Liver (tissue), 9 donors: ENCODE results near the gene CAST. TPM values are rescaled to one million over a fixed set of nuclear protein-coding genes. Genes with fewer than 3 reads are reported as not detected.

Experiments used
- DNase-seq: peaks from one replicate; pipeline ENCODE4 v3.0.0-alpha.2; 2017; ENCODE audit warnings: low spot score
- H3K27ac ChIP-seq, 2 donors: one replicate each; pipeline ENCODE4 v1.7.0; 2013; ENCODE audit warnings: inconsistent platforms in 2 of 2, low read length in 2 of 2, control low read depth in 1 of 2, low read depth in 1 of 2, mild to moderate bottlenecking in 1 of 2
- H3K27me3 ChIP-seq, 4 donors: one replicate each; pipeline versions ENCODE4 v1.6.1 to v1.7.0; 2013; ENCODE audit warnings: low read length in 3 of 4, inconsistent platforms in 1 of 4, mild to moderate bottlenecking in 1 of 4, moderate library complexity in 1 of 4; ENCODE audit not compliant: control insufficient read depth in 4 of 4, insufficient read depth in 4 of 4
- H3K36me3 ChIP-seq, 4 donors: one replicate each; pipeline versions ENCODE4 v1.6.1 to v1.7.0; 2013; ENCODE audit warnings: low read length in 3 of 4, mild to moderate bottlenecking in 3 of 4, low read depth in 1 of 4, moderate library complexity in 1 of 4; ENCODE audit not compliant: control insufficient read depth in 4 of 4, insufficient read depth in 3 of 4
- H3K4me1 ChIP-seq, 4 donors: one replicate each; pipeline versions ENCODE4 v1.6.1 to v1.7.0; 2013; ENCODE audit warnings: low read length in 3 of 4, mild to moderate bottlenecking in 3 of 4, moderate library complexity in 1 of 4; ENCODE audit not compliant: control insufficient read depth in 4 of 4, insufficient read depth in 4 of 4
- H3K4me3 ChIP-seq, 3 donors: one replicate each; pipeline versions ENCODE4 v1.6.1 to v1.7.0; 2013; ENCODE audit warnings: low read length in 3 of 3, control low read depth in 1 of 3, low read depth in 1 of 3, mild to moderate bottlenecking in 1 of 3
- H3K9ac ChIP-seq, 2 donors: one replicate each; pipeline ENCODE4 v1.7.0; 2013; ENCODE audit warnings: low read length in 2 of 2, mild to moderate bottlenecking in 2 of 2, moderate library complexity in 2 of 2, control low read depth in 1 of 2, low read depth in 1 of 2
- H3K9me3 ChIP-seq, 4 donors: one replicate each; pipeline versions ENCODE4 v1.6.1 to v1.7.0; 2013; ENCODE audit warnings: low read length in 3 of 4; ENCODE audit not compliant: control insufficient read depth in 4 of 4
- EGR1 ChIP-seq, 2 donors: IDR thresholded peaks; 2 replicates each; pipeline ENCODE4 v1.6.1; 2016 to 2018; ENCODE audit warnings: antibody characterized with exemption in 2 of 2, low read depth in 2 of 2
- FOXA1 ChIP-seq: IDR thresholded peaks from 2 replicates; pipeline ENCODE4 v1.6.1; 2016; ENCODE audit warnings: antibody characterized with exemption
- FOXA2 ChIP-seq: IDR thresholded peaks from 2 replicates; pipeline ENCODE4 v1.6.1; 2016; ENCODE audit warnings: antibody characterized with exemption
- GABPA ChIP-seq, 2 donors: IDR thresholded peaks in 1 of 2; conservative IDR thresholded peaks in 1 of 2; 2 replicates each; pipeline ENCODE4 v1.6.1; 2016; ENCODE audit warnings: antibody characterized with exemption in 2 of 2, mild to moderate bottlenecking in 1 of 2, moderate library complexity in 1 of 2
- HNF4A ChIP-seq, 2 donors: conservative IDR thresholded peaks; 2 replicates each; pipeline ENCODE4 v1.6.1; 2016; ENCODE audit warnings: antibody characterized with exemption in 2 of 2, mild to moderate bottlenecking in 2 of 2
- HNF4G ChIP-seq: IDR thresholded peaks from 2 replicates; pipeline ENCODE4 v1.6.1; 2016; ENCODE audit warnings: antibody characterized with exemption
- JUND ChIP-seq, 2 donors: IDR thresholded peaks; 2 replicates each; pipeline ENCODE4 v1.6.1; 2016; ENCODE audit warnings: antibody characterized with exemption in 2 of 2
- NR2F2 ChIP-seq: IDR thresholded peaks from 2 replicates; pipeline ENCODE4 v1.6.1; 2016; ENCODE audit warnings: antibody characterized with exemption
- RAD21 ChIP-seq, 2 donors: IDR thresholded peaks; 2 replicates each; pipeline ENCODE4 v1.6.1; 2016; ENCODE audit warnings: antibody characterized with exemption in 2 of 2, mild to moderate bottlenecking in 2 of 2
- RXRA ChIP-seq, 2 donors: IDR thresholded peaks; 2 replicates each; pipeline ENCODE4 v1.6.1; 2017 to 2018; ENCODE audit warnings: antibody characterized with exemption in 2 of 2, mild to moderate bottlenecking in 1 of 2
- SP1 ChIP-seq: IDR thresholded peaks from 2 replicates; pipeline ENCODE4 v1.6.1; 2018; ENCODE audit warnings: antibody characterized with exemption, mild to moderate bottlenecking
- TAF1 ChIP-seq: conservative IDR thresholded peaks from 2 replicates; pipeline ENCODE4 v1.6.1; 2016; ENCODE audit warnings: antibody characterized with exemption, mild to moderate bottlenecking
- YY1 ChIP-seq: IDR thresholded peaks from 2 replicates; pipeline ENCODE4 v1.6.1; 2016; ENCODE audit warnings: antibody characterized with exemption, mild to moderate bottlenecking
- whole genome bisulfite sequencing: extraction: QIAGEN DNeasy Blood & Tissue Kit; methylation state at CpG from one replicate; pipeline ENCODE4 v1.1.7; 2013; 5-methylcytosine and 5-hydroxymethylcytosine counted together
- polyA plus RNA-seq, 2 donors: library from polyadenylated mRNA; stranded (reverse) in 1 of 2; unstranded in 1 of 2; fragments of 200-250 nt in 1 of 2; fragments of >200 nt in 1 of 2; fragmentation: Nextera tagmentation in 1 of 2; extraction: Ambion mirVana in 1 of 2; gene quantifications; one replicate each; pipeline versions ENCODE4 v1.2.1 to v1.2.3, GENCODE V29; 2013 to 2015
- total RNA-seq, 2 donors: library from RNA; depleted of rRNA; stranded (reverse); fragments of >200 nt; gene quantifications; one replicate each; pipeline ENCODE4 v1.2.3, GENCODE V29; 2014
- TF ChIP-seq, protein P1 (sequence below): IDR thresholded peaks from 2 replicates; pipeline ENCODE4 v1.6.1; 2016; ENCODE audit warnings: antibody characterized with exemption
- TF ChIP-seq, protein P2 (sequence below): IDR thresholded peaks from 2 replicates; pipeline ENCODE4 v1.6.1; 2016; ENCODE audit warnings: antibody characterized with exemption
- TF ChIP-seq, protein P3 (sequence below): IDR thresholded peaks from 2 replicates; pipeline ENCODE4 v1.6.1; 2016; ENCODE audit warnings: antibody characterized with exemption
- TF ChIP-seq, protein P4 (sequence below): fragments of 150-350 bp; IDR thresholded peaks from 2 replicates; pipeline ENCODE4 v1.5.1; 2017; ENCODE audit warnings: improper control_type of control experiment, low read depth, low read length; ENCODE audit not compliant: missing input control
- donor health status: healthy.
- donor health status: healthy.
- donor health status: healthy.
- donor health status: healthy.
- donor health status: healthy.

Gene CAST
- total and polyA plus RNA-seq, 4 donors = 43.3 to 126 (median 81.0) TPM

DNA sequence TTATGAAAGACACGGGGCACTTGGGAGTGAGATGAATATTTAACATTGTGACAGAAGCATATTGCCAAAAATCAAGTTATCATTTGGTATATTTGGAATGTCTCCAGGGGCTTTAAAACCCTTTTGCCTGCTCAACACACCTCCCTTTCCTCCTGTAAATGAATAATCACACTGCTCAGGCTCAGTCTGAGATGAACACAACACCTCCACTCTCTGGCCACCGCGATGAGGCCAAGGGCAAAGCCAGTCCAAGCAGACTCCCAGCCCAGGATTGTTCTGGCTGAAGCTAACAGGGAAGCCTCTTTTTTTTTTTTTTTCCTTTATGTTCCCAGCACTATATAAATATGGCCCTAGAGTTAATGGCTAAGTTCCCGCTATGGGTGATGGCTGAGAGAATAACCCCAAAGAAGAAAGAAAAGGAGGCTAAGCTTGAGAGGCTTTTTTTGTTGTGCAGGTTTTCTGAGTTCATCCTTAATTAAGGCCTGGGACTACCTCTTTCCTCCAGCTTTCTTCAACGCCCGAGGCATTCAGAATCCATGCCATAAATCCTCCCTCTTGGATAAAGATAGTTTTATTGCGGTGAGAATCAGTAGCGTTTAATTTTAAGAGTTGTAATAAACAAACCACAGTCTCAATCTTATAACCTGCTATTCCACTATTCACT, 156.1 kb downstream of the CAST start (continued):
- TF ChIP-seq, protein P1, sequence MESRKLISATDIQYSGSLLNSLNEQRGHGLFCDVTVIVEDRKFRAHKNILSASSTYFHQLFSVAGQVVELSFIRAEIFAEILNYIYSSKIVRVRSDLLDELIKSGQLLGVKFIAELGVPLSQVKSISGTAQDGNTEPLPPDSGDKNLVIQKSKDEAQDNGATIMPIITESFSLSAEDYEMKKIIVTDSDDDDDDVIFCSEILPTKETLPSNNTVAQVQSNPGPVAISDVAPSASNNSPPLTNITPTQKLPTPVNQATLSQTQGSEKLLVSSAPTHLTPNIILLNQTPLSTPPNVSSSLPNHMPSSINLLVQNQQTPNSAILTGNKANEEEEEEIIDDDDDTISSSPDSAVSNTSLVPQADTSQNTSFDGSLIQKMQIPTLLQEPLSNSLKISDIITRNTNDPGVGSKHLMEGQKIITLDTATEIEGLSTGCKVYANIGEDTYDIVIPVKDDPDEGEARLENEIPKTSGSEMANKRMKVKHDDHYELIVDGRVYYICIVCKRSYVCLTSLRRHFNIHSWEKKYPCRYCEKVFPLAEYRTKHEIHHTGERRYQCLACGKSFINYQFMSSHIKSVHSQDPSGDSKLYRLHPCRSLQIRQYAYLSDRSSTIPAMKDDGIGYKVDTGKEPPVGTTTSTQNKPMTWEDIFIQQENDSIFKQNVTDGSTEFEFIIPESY = no peak
- TF ChIP-seq TAF1 (no peak), HNF4A (conservative IDR thresholded peaks at IDR 0.05) (no peak)
- TF ChIP-seq, protein P2, sequence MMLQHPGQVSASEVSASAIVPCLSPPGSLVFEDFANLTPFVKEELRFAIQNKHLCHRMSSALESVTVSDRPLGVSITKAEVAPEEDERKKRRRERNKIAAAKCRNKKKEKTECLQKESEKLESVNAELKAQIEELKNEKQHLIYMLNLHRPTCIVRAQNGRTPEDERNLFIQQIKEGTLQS = no peak

DNA sequence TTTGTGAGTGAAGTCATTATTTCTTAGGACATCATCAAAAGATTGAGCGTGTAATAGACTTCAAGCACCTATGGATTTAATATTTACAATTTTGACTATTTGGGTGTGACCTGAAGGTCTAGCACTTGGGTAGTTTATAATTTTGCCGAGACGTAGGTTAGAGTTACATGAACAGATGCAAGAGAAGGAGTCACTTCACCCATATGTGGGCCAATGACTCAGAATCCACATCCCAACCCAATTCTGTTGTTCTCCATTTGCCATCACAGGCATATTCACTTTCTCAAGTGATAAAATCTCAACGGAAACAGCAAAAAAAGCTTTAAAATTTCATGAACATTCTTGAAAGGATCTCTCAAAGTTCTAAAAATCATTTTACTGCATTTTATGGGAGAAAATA, 157.6 kb downstream of the CAST start:
- H3K4me3 ChIP-seq = no peak overlapping the region
- H3K27me3 ChIP-seq = no peaks in the 10 kb centered on the region
- WGBS = 98% methylated on average over 4 of the region's 4 CpGs
- no peak for TF ChIP-seq GABPA (IDR thresholded peaks at IDR 0.05 in 1 of 2, conservative IDR thresholded peaks at IDR 0.05 in 1 of 2)
- TF ChIP-seq EGR1 (IDR thresholded peaks at IDR 0.05; ENCODE audit: low read depth in 2 of 2) = no peak
- TF ChIP-seq HNF4G = no peak
- TF ChIP-seq, protein P1 = no peak
- TF ChIP-seq HNF4A (conservative IDR thresholded peaks at IDR 0.05) = no peak
- no peak for TF ChIP-seq NR2F2
- TF ChIP-seq RXRA (IDR thresholded peaks at IDR 0.05) = no peak
- no peak overlapping the region for H3K9ac ChIP-seq
- H3K4me1 ChIP-seq = no peaks in the 10 kb centered on the region
- no peak for DNase-seq
- no peaks in the 10 kb centered on the region for H3K9me3 ChIP-seq
- no peaks in the 10 kb centered on the region for H3K36me3 ChIP-seq
- H3K27ac ChIP-seq = no peak overlapping the region

DNA sequence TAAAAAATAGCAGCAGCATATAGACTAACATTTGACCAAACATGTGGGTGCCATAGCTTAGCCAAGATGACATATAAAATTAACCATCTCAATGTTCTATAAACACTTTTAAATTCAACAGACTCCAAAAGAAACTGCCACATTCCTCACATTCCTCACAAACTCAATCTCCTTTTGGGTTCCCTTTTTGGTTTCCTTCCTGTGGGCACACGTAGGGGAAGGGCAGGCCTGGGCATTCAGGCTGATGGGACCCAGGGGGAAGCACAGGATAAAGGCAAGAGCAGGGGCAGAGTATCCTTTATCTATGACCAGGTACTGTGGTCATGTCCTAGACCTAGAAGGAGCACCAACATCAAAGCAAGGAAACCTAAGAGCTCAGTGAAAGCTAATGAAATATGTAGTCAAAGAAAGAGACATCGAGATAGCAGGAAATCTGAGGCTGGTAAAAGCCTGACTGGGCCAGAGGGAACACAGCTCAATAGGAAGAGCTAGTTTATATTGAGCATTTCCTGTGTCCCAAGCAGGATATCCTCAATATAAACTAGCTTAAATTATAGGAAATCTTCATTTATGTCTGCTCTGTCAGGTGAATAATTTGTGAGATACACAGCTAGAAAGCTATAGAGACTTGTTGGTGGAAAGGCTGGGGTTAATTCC, 159.2 kb downstream of the CAST start:
- no peak overlapping the region for H3K4me3 ChIP-seq
- H3K36me3 ChIP-seq = no peaks in the 10 kb centered on the region
- WGBS = 63% methylated on average over 2 of the region's 2 CpGs
- H3K27ac ChIP-seq = no peak overlapping the region
- no peaks in the 10 kb centered on the region for H3K9me3 ChIP-seq
- no peaks in the 10 kb centered on the region for H3K27me3 ChIP-seq
- no peak overlapping the region for H3K9ac ChIP-seq
- DNase-seq = no peak
- no peaks in the 10 kb centered on the region for H3K4me1 ChIP-seq
- no peak for TF ChIP-seq SP1
- TF ChIP-seq, protein P3, sequence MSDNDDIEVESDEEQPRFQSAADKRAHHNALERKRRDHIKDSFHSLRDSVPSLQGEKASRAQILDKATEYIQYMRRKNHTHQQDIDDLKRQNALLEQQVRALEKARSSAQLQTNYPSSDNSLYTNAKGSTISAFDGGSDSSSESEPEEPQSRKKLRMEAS = no peak
- no peak for TF ChIP-seq JUND (IDR thresholded peaks at IDR 0.05)
- TF ChIP-seq, protein P4, sequence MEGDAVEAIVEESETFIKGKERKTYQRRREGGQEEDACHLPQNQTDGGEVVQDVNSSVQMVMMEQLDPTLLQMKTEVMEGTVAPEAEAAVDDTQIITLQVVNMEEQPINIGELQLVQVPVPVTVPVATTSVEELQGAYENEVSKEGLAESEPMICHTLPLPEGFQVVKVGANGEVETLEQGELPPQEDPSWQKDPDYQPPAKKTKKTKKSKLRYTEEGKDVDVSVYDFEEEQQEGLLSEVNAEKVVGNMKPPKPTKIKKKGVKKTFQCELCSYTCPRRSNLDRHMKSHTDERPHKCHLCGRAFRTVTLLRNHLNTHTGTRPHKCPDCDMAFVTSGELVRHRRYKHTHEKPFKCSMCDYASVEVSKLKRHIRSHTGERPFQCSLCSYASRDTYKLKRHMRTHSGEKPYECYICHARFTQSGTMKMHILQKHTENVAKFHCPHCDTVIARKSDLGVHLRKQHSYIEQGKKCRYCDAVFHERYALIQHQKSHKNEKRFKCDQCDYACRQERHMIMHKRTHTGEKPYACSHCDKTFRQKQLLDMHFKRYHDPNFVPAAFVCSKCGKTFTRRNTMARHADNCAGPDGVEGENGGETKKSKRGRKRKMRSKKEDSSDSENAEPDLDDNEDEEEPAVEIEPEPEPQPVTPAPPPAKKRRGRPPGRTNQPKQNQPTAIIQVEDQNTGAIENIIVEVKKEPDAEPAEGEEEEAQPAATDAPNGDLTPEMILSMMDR = no peak
- no peak for TF ChIP-seq TAF1
- no peak for TF ChIP-seq RXRA (IDR thresholded peaks at IDR 0.05)
- TF ChIP-seq FOXA2 = no peak
- TF ChIP-seq YY1 = no peak
- TF ChIP-seq, protein P1 = no peak
- TF ChIP-seq RAD21 (IDR thresholded peaks at IDR 0.05) = no peak
- TF ChIP-seq GABPA (IDR thresholded peaks at IDR 0.05 in 1 of 2, conservative IDR thresholded peaks at IDR 0.05 in 1 of 2) = no peak
- no peak for TF ChIP-seq HNF4A (conservative IDR thresholded peaks at IDR 0.05)
- no peak for TF ChIP-seq FOXA1
- no peak for TF ChIP-seq NR2F2
- TF ChIP-seq, protein P2 = no peak
- no peak for TF ChIP-seq HNF4G
